Right renal pelvis (tissue), 4 donors: ENCODE measurements around the gene FGFR3. TPM values are rescaled to one million over a fixed set of nuclear protein-coding genes. Genes with fewer than 3 reads are reported as not detected.

ENCODE experiments used
- DNase-seq, 4 donors: peaks; one replicate each; pipeline ENCODE4 v3.0.0-alpha.2; 2013; ENCODE audit warnings: low read depth in 4 of 4, low spot score in 3 of 4, missing footprints in 1 of 4
- polyA plus RNA-seq, 4 donors: library from polyadenylated mRNA; unstranded; fragments of 120-200 nt; gene quantifications; one replicate each; pipeline ENCODE4 v1.2.1, GENCODE V29; 2013; ENCODE audit not compliant: insufficient read length in 4 of 4

FGFR3 gene
- polyA plus RNA-seq, 4 donors: 71.8 to 128 (median 95.2) TPM

GRCh38 chr4:1813231-1813630 is 20.1 kb downstream of the FGFR3 start:
- no peak for DNase-seq

- no peak for DNase-seq
Observed at GRCh38 chr4:1813915-1814314, 20.8 kb downstream of the FGFR3 start.

- no peak for DNase-seq
Observed at GRCh38 chr4:1814453-1814852, 21.4 kb downstream of the FGFR3 start.

- no peak for DNase-seq
Observed at GRCh38 chr4:1815096-1815996, 22.3 kb downstream of the FGFR3 start.

- DNase-seq: no peak
Observed at GRCh38 chr4:1815997-1816860, 23.1 kb downstream of the FGFR3 start.

GRCh38 chr4:1819284-1819683 is 26.2 kb downstream of the FGFR3 start:
- no peak for DNase-seq

GRCh38 chr4:1819816-1820215 is 26.7 kb downstream of the FGFR3 start:
- no peak for DNase-seq

- DNase-seq: no peak
Observed at GRCh38 chr4:1821679-1822567, 28.8 kb downstream of the FGFR3 start.

GRCh38 chr4:1822568-1823544 is 29.8 kb downstream of the FGFR3 start:
- DNase-seq: no peak

GRCh38 chr4:1823545-1823932 is 30.4 kb downstream of the FGFR3 start:
- DNase-seq: no peak

- no peak for DNase-seq
Observed at GRCh38 chr4:1824746-1825145, 31.7 kb downstream of the FGFR3 start.

- DNase-seq: no peak
Observed at GRCh38 chr4:1825326-1825725, 32.2 kb downstream of the FGFR3 start.

- no peak for DNase-seq
Observed at GRCh38 chr4:1826531-1827350, 33.6 kb downstream of the FGFR3 start.

- no peak for DNase-seq
Observed at GRCh38 chr4:1830234-1830633, 37.1 kb downstream of the FGFR3 start.

GRCh38 chr4:1830642-1831228 is 37.6 kb downstream of the FGFR3 start:
- no peak for DNase-seq

- no peak for DNase-seq
Observed at GRCh38 chr4:1831331-1831730, 38.2 kb downstream of the FGFR3 start.

- DNase-seq: no peak
Observed at GRCh38 chr4:1832690-1833089, 39.6 kb downstream of the FGFR3 start.
